ENCODE measurements around the gene ARL15.

The ARL15 gene

GRCh38 chr5:54251981-54252380, 58.4 kb downstream of the ARL15 start:
- Histone ChIP-seq H3K4me3 (ENCODE audit: low read length, poor library complexity, severe bottlenecking) (no peak overlapping the region), H3F3A (ENCODE audit: low read depth) (no peaks in the 10 kb centered on the region), H3K27me3 (ENCODE audit: insufficient read depth, low read length, poor library complexity, severe bottlenecking) (no peaks in the 10 kb centered on the region), H3K9me3 (ENCODE audit: insufficient read depth, low read depth, low read length) (no peaks in the 10 kb centered on the region), H4K20me1 (ENCODE audit: insufficient read depth, low read length, poor library complexity, severe bottlenecking) (no peaks in the 10 kb centered on the region), H3K79me2 (ENCODE audit: insufficient read depth, low read length) (peaks cover 10% of the 10 kb centered on the region), H2AFZ (ENCODE audit: low read length) (no peak overlapping the region), H3K4me2 (ENCODE audit: low read depth, low read length, poor library complexity, severe bottlenecking) (no peak overlapping the region), H3K9me2 (replicated peaks; ENCODE audit: low read depth, low read length) (no peaks in the 10 kb centered on the region), H3K36me3 (ENCODE audit: insufficient read depth, low read length) (no peaks in the 10 kb centered on the region), H3K4me1 (ENCODE audit: insufficient read depth, low read length, poor library complexity, severe bottlenecking) (no peaks in the 10 kb centered on the region), H3K9ac (ENCODE audit: low read depth, low read length, poor library complexity, severe bottlenecking) (no peak overlapping the region)
- TF ChIP-seq CTCF (conservative IDR thresholded peaks at IDR 0.05; ENCODE audit: low read length) (no peak), EZH2phosphoT487 (IDR thresholded peaks at IDR 0.05; ENCODE audit: borderline replicate concordance) (no peak)

GRCh38 chr5:54249210-54250028, 61.0 kb downstream of the ARL15 start:
- Histone ChIP-seq H3F3A (ENCODE audit: low read depth) (no peaks in the 10 kb centered on the region), H3K4me2 (ENCODE audit: low read depth, low read length, poor library complexity, severe bottlenecking) (no peak overlapping the region), H2AFZ (ENCODE audit: low read length) (no peak overlapping the region), H4K20me1 (ENCODE audit: insufficient read depth, low read length, poor library complexity, severe bottlenecking) (no peaks in the 10 kb centered on the region), H3K79me2 (ENCODE audit: insufficient read depth, low read length) (no peaks in the 10 kb centered on the region; the same call in 1 of the 2 replicates), H3K9ac (ENCODE audit: low read depth, low read length, poor library complexity, severe bottlenecking) (no peak overlapping the region), H3K4me1 (ENCODE audit: insufficient read depth, low read length, poor library complexity, severe bottlenecking) (no peaks in the 10 kb centered on the region), H3K9me2 (replicated peaks; ENCODE audit: low read depth, low read length) (no peaks in the 10 kb centered on the region), H3K9me3 (ENCODE audit: insufficient read depth, low read depth, low read length) (no peaks in the 10 kb centered on the region), H3K36me3 (ENCODE audit: insufficient read depth, low read length) (no peaks in the 10 kb centered on the region), H3K4me3 (ENCODE audit: low read length, poor library complexity, severe bottlenecking) (no peak overlapping the region), H3K27me3 (ENCODE audit: insufficient read depth, low read length, poor library complexity, severe bottlenecking) (no peaks in the 10 kb centered on the region)
- TF ChIP-seq CTCF (conservative IDR thresholded peaks at IDR 0.05; ENCODE audit: low read length) = no peak
- TF ChIP-seq EZH2phosphoT487 (IDR thresholded peaks at IDR 0.05; ENCODE audit: borderline replicate concordance) = no peak

DNA sequence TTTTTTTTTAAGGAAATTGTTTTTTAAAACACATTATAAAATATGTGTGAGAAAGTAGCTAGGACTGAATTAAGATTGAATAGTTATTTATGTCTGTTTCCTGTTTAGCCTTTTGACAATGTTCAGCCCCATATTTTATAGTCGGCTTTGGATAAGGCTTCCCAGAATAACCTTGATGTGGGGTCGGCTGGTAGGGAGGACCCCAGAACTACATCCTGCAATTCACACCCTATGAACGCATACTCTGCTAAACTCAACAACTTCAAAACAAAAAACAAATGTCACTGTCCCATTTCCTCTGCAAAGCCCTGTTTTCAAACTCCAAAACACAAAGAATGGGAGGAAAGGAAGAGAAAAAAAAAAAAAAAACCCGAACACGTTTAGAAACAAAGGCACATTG, 63.1 kb downstream of the ARL15 start:
- no peaks in the 10 kb centered on the region for H3K4me1 ChIP-seq (ENCODE audit: insufficient read depth, low read length, poor library complexity, severe bottlenecking)
- no peaks in the 10 kb centered on the region for H3K9me2 ChIP-seq (replicated peaks; ENCODE audit: low read depth, low read length)
- H3F3A ChIP-seq (ENCODE audit: low read depth) = no peaks in the 10 kb centered on the region
- TF ChIP-seq EZH2phosphoT487 (IDR thresholded peaks at IDR 0.05; ENCODE audit: borderline replicate concordance) = no peak
- TF ChIP-seq CTCF (conservative IDR thresholded peaks at IDR 0.05; ENCODE audit: low read length) = no peak
- H2AFZ ChIP-seq (ENCODE audit: low read length) = no peak overlapping the region
- H3K36me3 ChIP-seq (ENCODE audit: insufficient read depth, low read length) = no peaks in the 10 kb centered on the region
- H3K79me2 ChIP-seq (ENCODE audit: insufficient read depth, low read length) = no peaks in the 10 kb centered on the region; the same call in 1 of the 2 replicates
- no peak overlapping the region for H3K9ac ChIP-seq (ENCODE audit: low read depth, low read length, poor library complexity, severe bottlenecking)
- no peak overlapping the region for H3K4me3 ChIP-seq (ENCODE audit: low read length, poor library complexity, severe bottlenecking)
- H3K27me3 ChIP-seq (ENCODE audit: insufficient read depth, low read length, poor library complexity, severe bottlenecking) = no peaks in the 10 kb centered on the region
- H3K9me3 ChIP-seq (ENCODE audit: insufficient read depth, low read depth, low read length) = no peaks in the 10 kb centered on the region
- H4K20me1 ChIP-seq (ENCODE audit: insufficient read depth, low read length, poor library complexity, severe bottlenecking) = no peaks in the 10 kb centered on the region
- H3K4me2 ChIP-seq (ENCODE audit: low read depth, low read length, poor library complexity, severe bottlenecking) = no peak overlapping the region

Data from Loucy (cell line).